Pons (tissue), 1 donor: Measurements from ENCODE around the gene SYNM.

ENCODE experiments used
- DNase-seq: peaks from one replicate; pipeline ENCODE4 v3.0.0-alpha.2; 2016; ENCODE audit warnings: low spot score

The SYNM gene

GRCh38 chr15:99123713-99124451, 19.0 kb downstream of the SYNM start:
- peak; percentile 96 for DNase-seq

- no peak for DNase-seq
Observed at GRCh38 chr15:99124641-99125040, 19.8 kb downstream of the SYNM start.

- DNase-seq = no peak
Observed at GRCh38 chr15:99125061-99125891, 20.4 kb downstream of the SYNM start.

DNA sequence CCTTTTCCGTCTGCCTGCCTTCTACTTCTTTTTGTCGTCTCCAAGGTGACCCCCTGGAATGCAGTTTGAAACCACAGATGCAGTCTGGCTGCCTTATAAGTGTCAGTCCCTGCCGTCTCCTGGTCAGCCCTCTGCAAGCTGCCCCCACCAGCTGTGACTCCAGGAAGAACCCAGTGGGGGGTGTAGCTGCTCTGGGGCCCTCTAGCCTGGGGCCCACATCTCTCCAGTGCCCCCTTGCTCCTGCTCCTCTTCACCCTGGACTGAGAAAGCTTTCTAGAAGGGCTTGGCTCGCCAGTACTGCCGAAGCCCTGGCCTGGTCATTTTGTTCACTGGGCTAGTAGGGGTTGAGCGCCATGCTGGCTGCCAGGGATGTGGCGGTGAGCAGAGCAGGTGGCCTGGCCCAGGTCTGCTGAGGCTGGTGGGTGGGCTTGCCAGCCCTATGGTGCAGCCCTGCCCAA, 21.3 kb downstream of the SYNM start:
- DNase-seq = no peak

DNA sequence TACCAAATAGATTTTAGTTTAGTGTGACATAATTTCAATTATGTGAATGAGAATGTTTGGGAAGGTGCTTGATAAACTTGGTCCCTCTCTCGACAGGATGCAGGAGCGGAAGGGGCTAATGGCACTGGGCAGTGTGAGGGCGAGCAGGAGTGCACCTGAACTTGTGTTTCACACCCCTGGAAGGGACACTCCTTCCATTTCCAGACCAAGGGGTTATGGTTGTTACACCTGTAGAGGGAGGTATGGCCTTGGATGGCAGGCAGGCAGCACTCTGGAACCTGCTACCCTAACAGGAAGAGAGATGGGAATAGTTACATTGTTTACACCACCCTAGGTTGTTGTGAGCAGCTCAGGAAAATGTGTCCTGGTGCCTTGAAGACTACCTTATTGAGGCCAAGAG, 22.1 kb downstream of the SYNM start:
- DNase-seq = no peak

- DNase-seq = no peak
Observed at GRCh38 chr15:99127773-99128172, 22.9 kb downstream of the SYNM start.

- no peak for DNase-seq
Observed at GRCh38 chr15:99128411-99128810, 23.5 kb downstream of the SYNM start.

GRCh38 chr15:99129644-99130043, 24.8 kb downstream of the SYNM start:
- DNase-seq = no peak

GRCh38 chr15:99130314-99130713, 25.4 kb downstream of the SYNM start:
- no peak for DNase-seq

- DNase-seq = no peak
Observed at GRCh38 chr15:99130765-99131440, 26.0 kb downstream of the SYNM start.

DNA sequence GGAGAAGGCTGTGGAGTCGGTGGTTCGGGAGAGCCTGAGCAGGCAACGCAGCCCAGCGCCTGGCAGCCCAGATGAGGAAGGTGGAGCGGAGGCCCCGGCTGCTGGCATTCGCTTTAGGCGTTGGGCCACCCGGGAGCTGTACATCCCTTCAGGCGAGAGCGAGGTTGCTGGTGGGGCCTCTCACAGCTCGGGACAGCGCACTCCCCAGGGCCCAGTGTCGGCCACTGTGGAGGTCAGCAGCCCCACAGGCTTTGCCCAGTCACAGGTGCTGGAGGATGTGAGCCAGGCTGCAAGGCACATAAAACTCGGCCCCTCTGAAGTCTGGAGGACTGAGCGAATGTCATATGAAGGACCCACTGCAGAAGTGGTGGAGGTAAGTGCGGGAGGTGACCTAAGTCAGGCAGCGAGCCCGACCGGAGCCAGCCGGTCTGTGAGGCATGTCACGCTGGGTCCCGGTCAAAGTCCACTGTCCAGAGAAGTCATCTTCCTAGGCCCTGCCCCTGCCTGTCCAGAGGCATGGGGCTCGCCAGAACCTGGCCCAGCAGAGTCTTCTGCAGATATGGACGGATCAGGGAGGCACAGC, 26.7 kb downstream of the SYNM start:
- DNase-seq = no peak

- no peak for DNase-seq
Observed at GRCh38 chr15:99132122-99132521, 27.2 kb downstream of the SYNM start.

- no peak for DNase-seq
Observed at GRCh38 chr15:99132634-99133287, 27.9 kb downstream of the SYNM start.

- no peak for DNase-seq
Observed at GRCh38 chr15:99134317-99134821, 29.5 kb downstream of the SYNM start.

DNA sequence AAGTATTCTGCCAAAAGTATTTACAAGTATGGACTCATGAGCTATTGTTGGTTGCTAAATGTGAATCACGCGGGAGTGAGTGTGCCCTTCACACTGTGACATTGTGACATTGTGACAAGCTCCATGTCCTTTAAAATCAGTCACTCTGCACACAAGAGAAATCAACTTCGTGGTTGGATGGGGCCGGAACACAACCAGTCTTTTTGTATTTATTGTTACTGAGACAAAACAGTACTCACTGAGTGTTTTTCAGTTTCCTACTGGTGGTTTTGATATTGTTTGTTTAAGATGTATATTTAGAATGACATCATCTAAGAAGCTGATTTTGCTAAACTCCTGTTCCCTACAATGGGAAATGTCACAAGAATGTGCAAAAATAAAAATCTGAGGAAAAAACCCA, 30.3 kb downstream of the SYNM start:
- DNase-seq = peak; percentile 71

- DNase-seq = no peak
Observed at GRCh38 chr15:99137111-99137546, 32.2 kb downstream of the SYNM start.

DNA sequence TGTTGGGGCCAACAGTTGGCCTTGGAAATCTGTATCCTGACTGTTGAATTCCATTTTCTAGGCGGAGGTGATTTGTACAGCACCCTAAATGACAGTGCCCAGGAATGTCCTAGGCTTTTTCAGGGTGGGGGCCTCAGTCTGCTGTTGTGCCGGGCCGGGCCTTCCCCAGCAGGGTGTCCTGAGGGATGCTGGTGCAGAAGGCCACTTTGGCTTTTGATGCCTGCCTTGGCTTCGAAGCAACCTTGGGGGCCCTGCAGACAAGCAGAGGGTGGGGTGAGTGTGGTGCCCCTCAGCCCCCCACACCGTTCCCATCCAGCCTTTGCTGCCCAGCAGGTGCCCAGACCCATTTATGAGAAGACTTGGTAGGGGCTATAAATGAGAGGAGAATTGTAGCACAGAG, 33.0 kb downstream of the SYNM start:
- DNase-seq = no peak

DNA sequence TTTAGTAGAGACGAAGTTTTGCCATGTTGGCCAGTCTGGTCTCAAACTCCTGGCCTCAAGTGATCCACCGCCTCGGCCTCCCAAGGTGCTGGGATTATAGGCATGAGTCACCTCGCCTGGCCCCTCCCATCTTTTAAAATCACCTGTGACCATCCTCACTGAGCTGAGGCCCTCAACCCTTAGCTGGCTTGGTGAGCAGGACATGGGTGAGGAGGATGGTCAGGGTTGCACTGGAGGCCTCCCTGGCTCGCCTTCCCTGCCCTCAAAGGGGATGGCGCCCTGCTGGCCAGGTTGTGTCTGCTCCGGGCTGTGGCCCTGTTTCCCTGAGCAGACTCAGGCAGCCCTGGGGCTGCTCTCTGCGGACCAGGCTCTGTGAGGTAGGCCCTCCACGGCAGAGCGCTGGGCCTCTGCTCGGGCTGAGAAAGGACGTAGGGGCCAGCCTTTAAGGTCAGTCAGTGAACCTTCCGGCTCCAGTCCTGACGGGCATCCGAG, 33.7 kb downstream of the SYNM start:
- DNase-seq = no peak

- DNase-seq = no peak
Observed at GRCh38 chr15:99139276-99139675, 34.4 kb downstream of the SYNM start.

DNA sequence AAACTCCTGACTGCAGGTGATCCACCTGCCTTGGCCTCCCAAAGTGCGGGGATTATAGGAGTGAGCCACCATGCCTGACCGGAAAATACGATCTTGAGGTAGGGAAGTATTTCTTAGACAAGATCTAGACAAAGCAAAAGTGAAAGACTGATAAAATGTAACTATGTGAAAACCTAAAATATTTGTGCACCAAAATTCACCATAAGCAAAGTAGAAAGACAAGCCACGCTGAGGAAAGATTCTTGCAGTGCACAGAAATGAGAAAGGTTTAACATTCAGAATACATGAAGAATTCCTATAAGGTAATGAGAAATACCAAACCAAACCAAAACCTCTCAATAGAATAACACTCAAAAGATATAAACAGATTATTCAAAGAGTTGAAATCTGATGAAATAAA, 35.7 kb downstream of the SYNM start:
- DNase-seq = no peak

DNA sequence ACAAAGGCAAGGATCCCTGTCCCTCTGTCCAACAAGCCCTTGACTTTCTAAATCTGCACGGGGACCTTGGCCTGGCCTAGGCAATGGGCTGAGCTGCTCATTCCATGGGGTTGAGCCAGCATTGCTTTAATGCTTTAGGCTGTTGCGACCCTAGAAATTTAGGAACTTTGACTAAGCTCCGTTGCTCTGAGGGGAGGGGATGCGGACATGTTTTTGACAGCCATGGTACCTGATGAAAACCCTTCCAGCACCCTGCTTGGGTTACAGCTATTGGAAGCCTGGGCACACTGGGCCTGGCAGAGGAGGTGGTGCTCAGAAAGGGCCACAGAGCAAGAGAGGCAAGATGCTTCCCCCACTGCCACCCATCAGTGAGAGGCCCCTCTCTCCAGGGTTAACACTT, 37.1 kb downstream of the SYNM start:
- no peak for DNase-seq
